DOHH2 (cell line): ENCODE data around the gene GPC6.

ENCODE experiments used
- H3F3A ChIP-seq: fragments of 200-600 bp; sonication (generic), shearing (Covaris generic); 2 replicates; pipeline ENCODE4 v1.6.0; 2016; ENCODE audit warnings: antibody characterized with exemption, mild to moderate bottlenecking; ENCODE audit not compliant: control insufficient read depth, insufficient read depth
- H3K27ac ChIP-seq: fragments of 200-600 bp; sonication (generic); 2 replicates; pipeline ENCODE4 v1.5.1; 2014; ENCODE audit warnings: low read depth, mild to moderate bottlenecking, low read length, moderate library complexity
- H3K27me3 ChIP-seq: fragments of 200-600 bp; sonication (generic); 2 replicates; pipeline ENCODE4 v1.6.1; 2014; ENCODE audit warnings: mild to moderate bottlenecking, low read length, mixed read lengths; ENCODE audit not compliant: control insufficient read depth
- H3K36me3 ChIP-seq: fragments of 200-600 bp; sonication (generic); 2 replicates; pipeline ENCODE4 v1.6.1; 2014; ENCODE audit warnings: mild to moderate bottlenecking, low read length, moderate library complexity, mixed read lengths; ENCODE audit not compliant: control insufficient read depth
- H3K4me1 ChIP-seq: fragments of 200-600 bp; sonication (generic); 2 replicates; pipeline ENCODE4 v1.6.1; 2014; ENCODE audit warnings: mild to moderate bottlenecking, low read length, mixed read lengths; ENCODE audit not compliant: control insufficient read depth
- H3K4me2 ChIP-seq: fragments of 200-600 bp; sonication (generic); 2 replicates; pipeline ENCODE4 v1.6.0; 2014; ENCODE audit warnings: mild to moderate bottlenecking, low read length, moderate library complexity
- H3K4me3 ChIP-seq: fragments of 200-600 bp; sonication (generic); 2 replicates; pipeline ENCODE4 v1.5.1; 2014; ENCODE audit warnings: mild to moderate bottlenecking, low read length, mixed read lengths
- H3K79me2 ChIP-seq: fragments of 200-600 bp; sonication (generic); 2 replicates; pipeline ENCODE4 v1.6.1; 2014; ENCODE audit warnings: mild to moderate bottlenecking, low read length, mixed read lengths; ENCODE audit not compliant: control insufficient read depth
- H3K9me2 ChIP-seq: fragments of 200-600 bp; sonication (generic); replicated peaks from 2 replicates; pipeline ENCODE4 v1.6.1; 2014; ENCODE audit warnings: mild to moderate bottlenecking, low read length, mixed read lengths; ENCODE audit not compliant: control insufficient read depth
- H3K9me3 ChIP-seq: fragments of 200-600 bp; sonication (generic); 2 replicates; pipeline ENCODE4 v1.6.1; 2014; ENCODE audit warnings: antibody characterized with exemption, low read length, mixed read lengths; ENCODE audit not compliant: control insufficient read depth, insufficient read depth
- H4K20me1 ChIP-seq: fragments of 200-600 bp; sonication (generic); 2 replicates; pipeline ENCODE4 v1.6.0; 2014; ENCODE audit warnings: low read depth, mild to moderate bottlenecking, antibody characterized with exemption, low read length, moderate library complexity; ENCODE audit not compliant: control insufficient read depth, insufficient read depth
- CTCF ChIP-seq: fragments of 200-600 bp; sonication (generic); IDR thresholded peaks from one replicate; pipeline ENCODE4 v1.5.1; 2014; ENCODE audit warnings: antibody characterized with exemption, mild to moderate bottlenecking, low read depth, low read length; ENCODE audit not compliant: poor library complexity, severe bottlenecking
- EZH2phosphoT487 ChIP-seq: fragments of 200-600 bp; sonication (generic); IDR thresholded peaks from 2 replicates; pipeline ENCODE4 v1.6.1; 2017; ENCODE audit warnings: borderline replicate concordance, mild to moderate bottlenecking, antibody characterized with exemption, low read length, moderate library complexity, mixed read lengths

GPC6 gene

GRCh38 chr13:94318418-94318817 lies 1091.8 kb downstream of the GPC6 start:
- no peak for TF ChIP-seq EZH2phosphoT487
- no peak for TF ChIP-seq CTCF
- H3K36me3 ChIP-seq, result no peaks in the 10 kb centered on the region
- H3K9me3 ChIP-seq, result no peaks in the 10 kb centered on the region
- H3K4me3 ChIP-seq, result no peak overlapping the region
- no peaks in the 10 kb centered on the region for H3K79me2 ChIP-seq
- H3K4me1 ChIP-seq, result peaks cover 3% of the 10 kb centered on the region
- H3K27ac ChIP-seq, result no peak overlapping the region
- no peaks in the 10 kb centered on the region for H3F3A ChIP-seq
- H4K20me1 ChIP-seq, result no peaks in the 10 kb centered on the region
- no peaks in the 10 kb centered on the region for H3K27me3 ChIP-seq
- no peaks in the 10 kb centered on the region for H3K9me2 ChIP-seq
- H3K4me2 ChIP-seq, result no peak overlapping the region

GRCh38 chr13:94319501-94319900 lies 1092.9 kb downstream of the GPC6 start:
- H3K4me2 ChIP-seq, result no peak overlapping the region
- TF ChIP-seq EZH2phosphoT487 (no peak), CTCF (no peak)
- no peaks in the 10 kb centered on the region for H3K36me3 ChIP-seq

GRCh38 chr13:94322925-94323763 lies 1096.5 kb downstream of the GPC6 start:
- Histone ChIP-seq H3K4me2 (peak overlapping the region; percentile 61), H3F3A (no peaks in the 10 kb centered on the region), H3K4me3 (no peak overlapping the region), H3K9me2 (no peaks in the 10 kb centered on the region), H3K9me3 (no peaks in the 10 kb centered on the region), H3K36me3 (no peaks in the 10 kb centered on the region), H3K27ac (no peak overlapping the region), H3K4me1 (peaks cover 31% of the 10 kb centered on the region), H3K79me2 (no peaks in the 10 kb centered on the region), H4K20me1 (no peaks in the 10 kb centered on the region), H3K27me3 (no peaks in the 10 kb centered on the region)
- TF ChIP-seq CTCF, result no peak
- TF ChIP-seq EZH2phosphoT487, result no peak

More at GRCh38 chr13:94319501-94319900, 1092.9 kb downstream of the GPC6 start:
- peaks cover 13% of the 10 kb centered on the region for H3K4me1 ChIP-seq
- H3K27ac ChIP-seq, result no peak overlapping the region
- no peaks in the 10 kb centered on the region for H3K9me2 ChIP-seq
- no peaks in the 10 kb centered on the region for H3K27me3 ChIP-seq
- no peaks in the 10 kb centered on the region for H3F3A ChIP-seq
- H3K9me3 ChIP-seq, result no peaks in the 10 kb centered on the region
- H3K4me3 ChIP-seq, result no peak overlapping the region
- H4K20me1 ChIP-seq, result no peaks in the 10 kb centered on the region
- H3K79me2 ChIP-seq, result no peaks in the 10 kb centered on the region
